Measurements from ENCODE around the gene ADAM23.
A peak's percentile ranks its signal among the peaks of the same experiment; 100 is the strongest.

ADAM23 gene

GRCh38 chr2:206443735-206444527 lies 599 bp downstream of the ADAM23 start:
- peak; percentile 82 for DNase-seq

DNA sequence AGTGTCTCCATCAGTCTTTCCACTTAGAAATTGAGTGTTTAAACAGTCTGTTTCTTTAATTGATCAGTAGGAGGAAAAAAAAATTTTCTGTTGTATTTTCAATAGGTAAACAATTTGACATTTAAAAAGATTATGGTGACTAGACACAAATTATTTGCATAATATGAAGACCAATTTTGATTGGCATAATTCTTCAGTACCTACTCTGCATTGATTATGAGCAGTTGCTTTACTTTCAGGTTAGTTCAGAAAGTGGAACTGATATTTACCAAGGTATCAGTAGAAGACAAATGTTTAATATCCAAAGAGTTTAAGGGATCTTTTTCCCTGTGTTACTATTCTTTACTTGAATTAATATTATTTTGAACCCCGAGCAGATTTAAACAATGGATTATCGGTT lies 2.6 kb downstream of the ADAM23 start:
- DNase-seq, result no peak

- DNase-seq, result no peak
Measured at GRCh38 chr2:206452242-206452641, 8.9 kb downstream of the ADAM23 start.

- DNase-seq, result no peak
Measured at GRCh38 chr2:206452750-206453149, 9.4 kb downstream of the ADAM23 start.

- DNase-seq, result no peak
Measured at GRCh38 chr2:206456078-206456754, 12.9 kb downstream of the ADAM23 start.

GRCh38 chr2:206457188-206457634 lies 13.9 kb downstream of the ADAM23 start:
- no peak for DNase-seq

DNA sequence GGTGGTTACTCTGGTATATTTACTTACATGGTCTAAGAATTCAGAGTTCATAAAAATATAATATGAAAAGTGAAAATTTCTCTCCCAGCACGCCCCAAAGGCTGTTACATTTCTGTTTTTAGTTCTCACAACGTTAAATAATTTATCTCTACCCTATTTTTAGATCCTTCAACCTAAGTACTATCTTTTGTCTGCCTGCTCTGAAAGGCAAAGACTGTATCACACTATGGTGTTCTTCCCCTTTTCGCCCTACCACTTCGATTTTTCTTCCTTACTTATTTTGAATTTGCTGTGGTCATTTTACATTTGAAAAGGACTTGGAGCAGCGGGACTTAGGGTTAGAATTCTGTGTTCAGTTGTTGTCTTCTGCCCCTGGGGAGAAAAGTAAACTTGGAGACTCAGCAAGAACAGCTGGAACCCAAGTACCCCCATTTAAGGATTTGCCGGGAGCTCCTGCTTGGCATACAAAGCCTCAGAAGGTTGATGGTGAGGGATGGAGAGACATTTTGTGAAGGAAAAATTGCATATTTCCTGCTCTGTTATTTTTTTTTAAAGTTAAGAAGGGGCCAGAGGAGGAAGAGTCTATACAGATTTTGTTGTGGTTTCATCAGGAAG lies 19.0 kb downstream of the ADAM23 start:
- no peak for DNase-seq

DNA sequence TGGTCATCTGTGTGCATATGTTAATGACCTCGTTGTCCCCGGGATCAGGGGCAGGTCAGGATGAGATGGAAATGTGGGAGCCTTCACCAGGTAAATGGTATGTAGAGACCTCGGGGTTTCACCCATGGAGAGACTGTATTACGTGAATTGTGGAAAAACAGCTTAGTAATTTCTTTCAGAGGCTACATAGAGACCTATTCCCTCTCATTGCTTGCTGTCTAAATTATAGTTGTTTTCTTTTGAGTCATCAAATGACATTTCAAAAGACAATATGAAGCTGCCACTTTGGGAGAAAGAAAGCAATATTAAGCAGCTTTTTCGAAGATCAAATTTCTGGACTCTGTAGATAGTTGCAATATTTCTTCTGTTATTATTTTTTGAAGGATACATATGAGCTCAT lies 20.4 kb downstream of the ADAM23 start:
- DNase-seq, result no peak

DNA sequence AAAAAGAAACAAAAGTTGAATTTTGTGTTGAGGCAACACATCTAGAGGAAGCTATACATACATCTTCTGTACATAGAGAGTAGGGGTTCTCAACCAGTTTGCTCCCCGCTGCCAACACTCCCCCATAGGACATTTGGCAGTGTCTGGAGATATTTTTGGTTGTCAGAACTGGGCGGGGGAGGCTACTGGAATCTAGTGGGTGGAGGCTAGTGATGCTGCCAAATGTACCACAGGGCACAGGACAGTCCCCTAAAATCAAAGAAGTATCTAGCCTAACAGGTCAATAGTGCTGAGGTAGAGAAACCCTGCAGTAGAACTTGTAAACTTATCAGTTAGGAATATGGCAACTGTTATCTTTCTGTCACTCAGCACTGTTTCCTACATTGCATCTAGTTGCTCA lies 21.3 kb downstream of the ADAM23 start:
- DNase-seq, result no peak

GRCh38 chr2:206471524-206472062 lies 28.3 kb downstream of the ADAM23 start:
- no peak for DNase-seq

GRCh38 chr2:206472094-206472493 lies 28.8 kb downstream of the ADAM23 start:
- DNase-seq, result no peak

DNA sequence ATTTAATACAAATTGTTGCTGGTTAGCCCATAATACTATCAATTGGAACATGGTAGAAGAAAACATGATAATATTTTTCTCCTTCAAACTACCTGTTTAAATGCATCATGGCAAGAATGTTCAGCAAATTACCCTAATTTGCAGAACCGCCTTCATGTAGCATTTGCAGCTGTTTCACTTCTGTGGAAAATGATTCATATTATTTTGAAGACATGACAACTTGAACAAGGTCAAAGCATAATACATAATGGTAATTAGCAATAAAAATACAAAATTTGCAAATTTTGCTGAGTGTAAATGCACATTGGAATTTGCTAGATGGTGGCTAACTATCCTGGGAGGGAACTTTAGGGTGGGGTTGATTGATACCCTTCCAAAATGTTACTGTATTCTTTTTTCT lies 30.8 kb downstream of the ADAM23 start:
- no peak for DNase-seq

DNA sequence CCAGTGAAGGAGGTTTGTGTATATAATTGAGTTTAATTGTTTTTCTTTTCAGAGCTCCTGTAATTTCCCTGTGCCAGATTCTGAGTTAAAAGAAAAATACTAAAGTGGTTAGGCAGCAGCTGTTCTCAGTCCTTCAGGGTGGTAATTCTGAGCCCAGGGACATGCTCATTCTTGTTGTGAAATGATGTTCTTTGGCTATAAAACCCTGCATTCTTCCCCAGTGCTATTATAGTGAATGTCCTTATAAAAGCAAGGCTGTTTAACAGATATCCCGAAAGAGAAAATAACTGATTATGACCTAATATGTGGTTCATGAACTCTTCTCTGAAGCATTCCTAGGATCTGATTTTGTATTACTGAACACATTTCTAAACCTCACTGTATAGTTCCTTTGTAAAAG lies 34.0 kb downstream of the ADAM23 start:
- DNase-seq, result peak; percentile 1

- no peak for DNase-seq
Measured at GRCh38 chr2:206478340-206478739, 35.0 kb downstream of the ADAM23 start.

- no peak for DNase-seq
Measured at GRCh38 chr2:206480161-206480560, 36.8 kb downstream of the ADAM23 start.

DNA sequence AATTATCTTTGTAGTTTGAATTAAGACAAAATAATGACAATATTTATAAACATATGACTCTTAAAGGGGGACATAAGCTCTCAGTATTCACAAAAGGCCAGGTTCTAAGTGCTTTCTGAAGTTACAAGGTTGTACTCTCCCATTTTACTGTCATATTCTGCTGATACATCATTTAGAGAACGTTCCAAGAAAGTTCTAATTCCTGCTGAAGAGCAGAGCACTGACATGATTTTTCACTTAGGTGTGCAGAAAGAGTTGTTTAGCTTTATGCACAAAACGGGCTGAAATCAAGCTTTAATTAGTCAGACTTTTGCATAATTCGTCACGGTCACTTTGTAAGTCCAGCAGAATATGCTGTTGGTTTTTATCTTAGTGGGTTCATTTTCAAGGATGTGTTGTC lies 37.3 kb downstream of the ADAM23 start:
- DNase-seq, result no peak

GRCh38 chr2:206481056-206481455 lies 37.7 kb downstream of the ADAM23 start:
- no peak for DNase-seq

GRCh38 chr2:206482123-206482522 lies 38.8 kb downstream of the ADAM23 start:
- no peak for DNase-seq

GRCh38 chr2:206482633-206483032 lies 39.3 kb downstream of the ADAM23 start:
- DNase-seq, result no peak

- DNase-seq, result no peak
Measured at GRCh38 chr2:206488053-206488452, 44.7 kb downstream of the ADAM23 start.

- DNase-seq, result no peak
Measured at GRCh38 chr2:206488623-206489022, 45.3 kb downstream of the ADAM23 start.

DNA sequence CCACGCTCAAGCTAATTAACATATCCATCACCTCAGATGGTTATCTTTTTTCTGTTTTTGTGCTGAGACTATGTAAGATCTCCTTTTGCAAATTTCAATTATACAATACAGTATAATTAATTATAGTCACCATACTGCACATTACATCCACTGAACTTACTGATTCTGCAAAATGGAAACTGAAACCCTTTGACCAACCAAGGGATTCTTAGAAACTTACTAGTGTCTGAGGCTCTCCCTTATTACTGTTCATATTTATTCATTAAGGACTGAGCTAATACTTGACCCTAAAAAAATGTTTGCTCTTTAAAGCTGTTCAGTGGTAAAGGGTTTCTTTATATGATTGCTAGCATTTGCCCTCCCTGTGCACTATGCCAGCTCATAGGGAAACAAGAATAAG lies 50.7 kb downstream of the ADAM23 start:
- no peak for DNase-seq

DNA sequence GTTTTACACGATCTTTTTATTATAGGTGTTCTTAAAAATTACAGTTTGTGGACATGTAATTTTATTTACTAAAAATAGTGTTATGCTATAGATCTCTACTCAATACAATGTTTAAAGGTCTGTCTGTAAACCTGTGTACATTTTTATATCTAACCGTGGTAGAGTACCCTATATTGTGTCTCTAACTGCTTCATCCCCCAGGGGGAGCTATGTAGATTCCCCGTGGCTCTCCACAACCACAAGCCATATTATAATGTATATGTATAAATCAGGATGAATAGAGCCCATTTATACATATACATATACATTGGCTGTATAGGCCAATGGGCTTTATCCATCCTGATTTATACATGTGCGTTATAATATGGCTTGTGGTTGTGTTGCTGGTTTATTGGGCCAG lies 59.4 kb downstream of the ADAM23 start:
- no peak for DNase-seq

DNA sequence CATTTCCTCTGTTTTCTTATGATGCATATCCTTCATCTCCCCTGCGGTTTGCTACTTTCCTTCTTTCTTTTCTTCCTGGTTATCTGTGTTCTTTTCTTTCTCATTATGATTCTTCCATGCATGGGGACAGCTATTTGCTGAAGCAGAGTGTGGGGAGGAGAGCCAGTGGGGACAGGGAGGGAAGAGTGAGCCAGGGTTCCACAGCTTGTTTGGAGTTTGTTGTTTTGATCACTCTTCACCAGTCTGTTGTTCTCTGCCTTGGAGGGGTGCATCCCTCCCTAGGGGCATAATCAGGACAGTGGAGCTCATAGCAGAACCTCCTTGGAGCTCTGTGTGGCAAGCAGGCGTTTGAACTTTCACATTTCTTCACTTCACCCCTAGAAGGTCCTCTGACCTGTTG lies 68.0 kb downstream of the ADAM23 start:
- no peak for DNase-seq

All from eye (tissue), 1 donor.